ENCODE measurements around the gene FOXN1.
"Not testable (repeated sequence)": the region's sequence is repeated elsewhere in the genome, so short reads cannot be mapped to it uniquely, and the experiment has no call there.

FOXN1 gene

DNA sequence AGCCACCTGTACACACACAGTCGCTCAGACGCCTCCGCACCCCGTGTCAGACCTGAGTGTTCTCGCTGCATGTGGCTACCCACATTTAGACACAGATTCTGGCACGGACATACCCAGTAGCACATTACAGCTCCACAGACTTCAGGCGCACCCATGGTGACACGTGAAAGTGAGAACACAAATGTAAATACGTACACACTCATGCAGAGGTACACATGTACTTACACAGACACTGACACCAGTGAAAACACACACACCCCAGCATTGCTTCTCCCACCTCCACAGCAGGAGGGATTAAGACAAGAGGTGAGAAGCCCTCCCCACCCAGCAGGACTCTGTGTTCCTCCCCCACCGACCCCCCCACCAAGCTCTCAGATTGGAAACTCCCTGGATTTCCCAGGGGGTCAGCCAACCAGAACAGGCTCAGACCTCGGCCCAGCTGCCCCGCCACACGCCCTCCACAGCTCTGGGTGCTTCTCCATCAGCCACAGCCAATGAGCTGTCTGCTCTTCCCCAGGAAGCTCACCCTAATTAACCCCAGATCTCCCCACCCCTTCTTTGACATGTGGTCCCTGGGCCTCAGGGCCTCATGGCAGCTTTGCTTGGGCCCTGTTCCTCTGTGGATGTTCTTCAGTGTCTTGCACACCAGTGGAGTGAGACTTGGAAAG is 5.3 kb upstream of the FOXN1 start:
- no peak for DNase-seq

DNA sequence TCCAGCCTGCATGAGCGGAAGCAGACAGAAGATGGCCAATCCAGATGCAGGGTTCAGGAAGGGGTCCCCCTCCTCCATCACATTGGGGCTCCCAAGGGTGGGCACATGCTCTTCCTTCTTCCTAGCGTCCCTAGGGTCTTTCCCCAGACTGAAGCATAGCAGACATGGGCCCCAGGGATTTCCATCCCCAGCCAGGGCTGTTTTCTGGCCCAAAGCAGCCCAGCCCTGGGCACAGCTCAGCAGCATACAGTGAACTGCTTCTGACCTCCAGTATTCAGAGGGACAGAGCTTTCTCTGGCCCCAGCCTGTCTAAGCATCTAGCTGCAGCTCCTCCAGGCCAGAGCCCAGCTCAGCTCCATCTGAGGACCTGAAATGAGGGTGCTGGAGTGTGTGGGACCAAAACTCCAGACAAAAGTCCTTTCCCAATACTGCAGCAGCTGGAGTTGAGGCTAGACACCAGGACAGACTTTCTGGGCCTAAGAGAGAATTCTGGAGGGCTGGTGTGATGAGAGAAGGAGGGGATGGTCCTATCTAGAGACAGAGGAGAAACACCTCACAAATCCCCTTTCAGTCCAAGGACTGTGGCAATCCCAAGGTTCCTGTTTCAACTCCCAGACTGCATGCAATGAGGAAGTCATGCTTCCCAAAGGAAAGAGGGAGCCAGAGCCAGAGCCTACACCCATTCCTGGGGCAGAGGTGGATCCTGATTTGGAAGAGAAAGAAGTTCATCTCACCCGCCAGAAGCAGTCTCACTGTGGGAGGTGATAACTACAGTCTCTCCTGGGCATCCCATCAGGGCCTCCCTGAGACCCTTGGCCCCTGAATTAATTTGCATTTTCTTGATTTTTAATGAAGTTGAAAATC is 4.5 kb upstream of the FOXN1 start:
- no peak for DNase-seq

DNA sequence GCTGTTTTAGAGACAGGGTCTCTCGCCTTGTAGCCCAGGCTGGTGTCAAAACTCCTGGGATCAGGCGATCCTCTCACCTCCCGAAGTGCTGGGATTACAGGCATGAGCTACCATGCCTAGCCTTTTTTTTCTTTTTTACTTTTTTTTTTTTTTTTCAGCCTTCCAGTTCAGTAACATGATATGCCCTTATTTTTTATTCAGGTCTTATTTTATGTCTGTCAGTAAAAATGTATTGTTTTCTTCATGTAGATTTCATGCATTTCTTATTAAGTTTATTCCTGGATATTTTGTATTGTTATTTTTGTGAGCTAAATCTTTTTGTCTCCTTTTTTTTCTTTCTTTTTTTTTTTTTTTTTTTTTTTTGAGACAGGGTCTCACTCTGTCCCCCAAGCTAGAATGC is 2.7 kb upstream of the FOXN1 start:
- no peak for DNase-seq

DNA sequence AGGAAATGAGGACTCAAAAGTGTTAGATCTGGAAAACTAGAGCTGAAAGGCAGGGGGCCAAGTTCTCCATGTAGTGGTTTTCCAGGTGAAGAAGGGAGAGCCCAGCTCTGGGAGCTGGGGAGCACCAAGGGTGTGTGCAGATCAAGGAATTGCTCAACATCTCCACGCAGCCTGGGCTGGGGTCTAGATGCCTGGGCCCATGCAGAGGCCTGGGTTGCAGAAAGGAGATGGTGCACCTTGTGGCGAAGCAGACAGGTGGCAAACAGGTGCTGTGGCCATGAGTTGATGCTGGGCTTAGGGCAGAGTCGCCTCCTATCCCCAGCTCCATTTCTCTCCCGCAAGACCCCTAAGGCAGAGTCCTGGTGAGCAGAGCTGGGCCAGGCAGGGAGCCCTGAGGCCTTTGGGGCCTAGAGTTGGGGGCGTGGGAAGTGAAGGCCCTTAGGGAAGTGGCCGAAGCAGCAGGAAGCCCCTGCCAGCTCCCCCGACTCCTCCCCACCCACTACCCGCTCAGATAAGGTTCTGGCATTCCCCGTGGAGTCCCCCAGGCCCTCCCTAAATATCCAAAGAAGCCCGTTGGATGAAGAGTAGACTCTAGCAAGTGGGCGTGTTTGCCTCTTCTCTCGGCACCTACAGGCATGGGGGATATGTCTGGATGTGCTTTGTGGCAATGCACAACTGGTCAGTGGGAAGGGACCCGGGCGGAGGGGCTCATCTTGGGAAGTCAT is 777 bp downstream of the FOXN1 start:
- DNase-seq, result no peak

DNA sequence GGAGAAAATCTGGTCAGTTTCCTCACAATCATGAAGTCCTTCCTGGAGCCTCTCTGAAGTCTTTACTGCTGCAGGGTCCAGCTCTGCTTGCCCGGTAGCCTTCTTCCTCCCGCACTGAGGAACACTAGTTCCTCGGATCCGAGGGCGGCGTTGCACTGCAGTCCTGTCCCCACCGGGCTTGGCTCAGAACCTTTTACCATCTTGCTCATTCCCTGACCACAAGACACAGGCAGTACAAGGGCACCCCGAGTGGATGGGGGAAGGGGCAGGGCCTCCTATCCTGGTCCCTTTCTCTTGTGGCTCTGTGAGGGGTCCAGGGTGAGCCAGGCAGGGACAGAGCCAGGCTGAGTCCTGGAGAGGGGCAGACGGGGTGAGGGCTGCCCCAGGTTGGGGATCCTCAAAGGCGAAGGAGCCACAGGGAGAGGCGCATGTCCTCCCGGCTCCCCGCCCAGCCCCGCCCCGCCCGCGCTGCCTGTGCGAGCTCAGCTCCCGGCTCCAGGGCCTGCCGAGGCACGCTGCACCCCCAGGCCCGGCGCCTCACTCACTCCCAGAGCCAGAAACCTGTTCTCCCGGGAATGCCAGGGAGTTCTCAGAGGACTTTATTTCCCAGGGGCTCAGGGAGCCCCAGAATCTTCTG is 1.5 kb downstream of the FOXN1 start:
- DNase-seq, result no peak

DNA sequence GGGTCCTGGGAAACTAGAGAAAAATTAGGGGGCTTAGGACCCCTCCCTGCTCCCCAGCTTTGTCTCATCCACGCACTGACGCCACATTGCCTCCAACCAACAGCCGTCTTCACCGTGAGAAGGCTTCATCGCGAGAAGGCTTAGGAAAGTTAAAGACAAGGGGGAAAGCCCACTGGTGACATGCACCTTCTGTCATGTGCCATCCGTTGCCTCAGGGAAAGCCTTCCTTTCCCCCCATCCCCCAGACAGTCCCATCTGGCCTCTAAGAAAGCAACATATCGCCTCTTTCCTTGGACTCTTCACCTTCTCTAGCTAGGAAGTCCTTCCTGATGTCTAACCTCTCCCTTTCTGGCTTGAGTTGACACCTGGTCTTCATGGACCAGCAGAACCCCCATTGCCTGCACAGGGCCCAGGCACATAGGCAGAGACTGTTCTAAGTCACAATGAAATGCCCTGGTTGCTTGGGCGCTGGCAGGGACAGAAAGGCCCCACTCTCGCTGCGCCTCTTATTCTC is 2.1 kb downstream of the FOXN1 start:
- no peak for DNase-seq

DNA sequence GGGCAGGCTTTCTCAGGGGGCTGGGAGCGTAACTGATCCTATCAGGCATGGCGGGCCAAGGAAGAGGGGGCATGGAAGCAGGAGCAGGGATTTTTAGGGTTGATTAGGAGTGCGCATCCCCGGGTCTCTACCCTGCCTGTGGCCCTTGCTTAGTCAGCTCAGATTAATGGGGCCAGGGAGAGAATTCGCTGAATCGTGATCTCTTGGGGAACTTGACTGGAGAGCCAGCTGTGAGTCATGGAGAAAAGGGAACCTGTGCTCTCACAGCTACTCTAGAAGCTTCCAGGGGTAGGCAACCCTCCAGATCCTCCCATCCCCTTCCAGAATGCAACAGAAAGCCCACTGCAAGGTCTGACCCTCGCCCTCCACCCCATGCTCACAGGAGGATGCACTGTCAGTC is 3.6 kb downstream of the FOXN1 start:
- no peak for DNase-seq

DNA sequence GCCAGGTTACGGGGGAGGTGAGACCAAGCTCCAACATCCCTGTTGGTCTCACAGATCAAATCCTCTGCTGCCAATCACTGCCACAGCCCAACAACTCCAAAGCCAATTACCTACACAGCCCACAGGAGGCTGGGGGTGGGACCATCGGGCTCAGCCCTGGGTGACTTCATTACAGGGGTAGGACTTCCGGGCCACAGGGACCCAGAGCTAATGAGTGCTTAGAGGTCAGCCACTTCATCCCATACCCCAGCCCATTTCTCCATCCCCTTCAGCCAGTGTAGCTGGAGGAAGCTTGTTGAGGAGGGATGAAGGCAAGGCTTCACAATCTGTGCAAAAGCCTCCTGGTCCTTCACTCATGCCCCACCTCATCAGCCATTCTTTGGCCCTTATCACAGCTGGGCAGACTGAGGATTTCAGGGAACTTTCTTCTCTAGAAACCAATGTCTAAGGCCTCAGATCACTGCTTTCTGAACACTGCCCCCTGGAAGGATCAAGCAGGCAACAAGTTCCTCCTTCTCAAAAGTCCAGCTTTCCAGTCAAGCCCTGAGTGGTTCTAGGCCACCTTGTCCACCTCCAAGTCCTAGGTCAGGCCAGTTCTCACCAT is 5.8 kb downstream of the FOXN1 start:
- DNase-seq, result no peak

DNA sequence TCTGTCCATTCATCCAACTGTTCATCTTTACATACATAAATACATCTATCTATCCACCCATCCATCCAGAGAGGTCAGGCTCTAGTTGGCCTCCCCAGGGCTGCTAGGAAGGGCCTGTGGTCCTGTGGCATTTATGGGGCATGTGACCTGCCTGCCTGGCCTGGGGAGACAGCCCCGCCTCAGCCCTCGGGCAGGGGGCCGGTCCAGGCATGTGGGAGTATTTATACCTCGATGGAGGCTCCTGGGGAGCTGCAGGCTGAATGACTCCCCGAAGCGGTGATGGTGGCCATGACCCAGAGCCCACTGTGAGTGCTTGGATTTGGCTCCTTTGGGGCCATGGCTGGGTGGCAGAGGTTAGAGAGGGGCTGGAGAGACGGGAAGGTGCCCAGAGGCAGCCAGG is 7.3 kb downstream of the FOXN1 start:
- DNase-seq, result no peak

DNA sequence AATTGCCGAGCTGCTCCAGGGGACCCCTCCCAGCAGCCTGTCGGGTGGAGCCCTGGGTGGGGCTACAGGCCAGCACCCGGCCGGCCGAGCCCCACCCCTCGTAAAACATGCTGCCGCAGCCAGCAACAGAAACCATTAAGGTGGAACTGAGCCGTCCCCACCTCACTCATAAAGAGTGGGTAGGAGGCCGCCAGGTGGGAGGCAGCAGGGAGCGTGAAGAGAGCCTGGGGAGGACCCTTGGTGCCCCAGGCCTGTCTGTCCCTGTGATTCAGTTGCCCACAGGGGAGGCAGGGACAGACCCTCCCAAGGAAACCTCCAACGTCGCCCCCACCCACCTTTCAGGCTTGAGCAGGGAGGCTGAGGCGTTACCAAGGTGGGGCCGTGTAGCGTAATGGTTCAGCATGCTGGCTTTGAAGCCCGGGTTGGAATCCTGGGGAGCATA is 8.4 kb downstream of the FOXN1 start:
- no peak for DNase-seq

DNA sequence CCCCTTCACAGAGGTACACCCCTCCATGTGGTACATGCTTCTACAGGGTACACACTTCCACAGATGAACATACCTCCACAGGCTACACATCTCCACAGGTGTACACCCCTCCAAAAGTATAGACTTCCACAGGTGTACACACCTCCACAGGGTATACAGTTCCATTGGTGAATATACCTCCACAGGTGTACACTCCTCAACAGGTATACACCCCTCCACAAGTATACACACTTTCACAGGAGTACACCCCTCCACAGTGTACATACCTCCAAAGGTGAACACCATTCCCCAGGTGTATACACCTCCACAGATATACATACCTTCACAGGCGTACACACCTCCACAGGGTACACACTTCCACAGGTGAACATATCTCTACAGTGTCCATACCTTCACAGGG is 9.4 kb downstream of the FOXN1 start:
- DNase-seq, result no peak

DNA sequence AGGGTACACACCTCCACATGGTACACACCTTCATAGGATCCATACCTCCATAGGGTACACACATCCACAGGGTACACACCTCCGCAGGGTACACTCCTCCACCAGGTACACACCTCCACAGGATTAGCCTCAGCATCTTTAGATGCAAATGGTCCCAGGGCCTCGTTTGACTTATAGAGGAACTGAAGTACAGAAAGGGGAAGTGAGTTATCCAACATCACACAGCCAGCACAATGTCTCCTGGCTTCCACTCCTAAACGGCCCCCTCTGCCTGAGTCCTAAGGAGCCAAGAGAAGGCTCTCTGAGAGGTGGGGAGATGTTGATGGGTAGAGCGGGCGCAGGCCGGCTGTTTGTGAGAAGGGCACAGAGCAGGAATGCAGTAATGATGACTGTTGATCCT is 12.0 kb downstream of the FOXN1 start:
- DNase-seq, result no peak

DNA sequence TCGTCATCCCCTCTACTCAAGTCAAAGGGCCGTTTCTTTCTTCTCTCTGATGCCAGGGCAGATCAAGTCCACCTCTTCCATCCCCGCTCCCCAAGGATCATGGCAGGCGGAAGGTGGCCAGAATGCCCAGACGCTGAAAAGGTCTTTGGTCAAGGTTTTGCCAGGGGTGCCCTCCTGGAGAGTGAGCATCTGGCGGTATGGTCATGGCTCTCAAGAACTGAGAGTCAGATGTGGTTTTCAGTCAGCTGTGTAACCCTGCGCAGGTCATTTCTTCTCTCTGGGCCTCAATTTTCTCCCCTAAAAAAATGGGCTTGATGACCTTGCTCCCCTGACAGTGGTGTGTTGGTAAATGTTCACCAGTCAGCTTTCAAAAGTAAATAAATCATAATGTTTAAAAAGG is 12.4 kb downstream of the FOXN1 start:
- no peak for DNase-seq

DNA sequence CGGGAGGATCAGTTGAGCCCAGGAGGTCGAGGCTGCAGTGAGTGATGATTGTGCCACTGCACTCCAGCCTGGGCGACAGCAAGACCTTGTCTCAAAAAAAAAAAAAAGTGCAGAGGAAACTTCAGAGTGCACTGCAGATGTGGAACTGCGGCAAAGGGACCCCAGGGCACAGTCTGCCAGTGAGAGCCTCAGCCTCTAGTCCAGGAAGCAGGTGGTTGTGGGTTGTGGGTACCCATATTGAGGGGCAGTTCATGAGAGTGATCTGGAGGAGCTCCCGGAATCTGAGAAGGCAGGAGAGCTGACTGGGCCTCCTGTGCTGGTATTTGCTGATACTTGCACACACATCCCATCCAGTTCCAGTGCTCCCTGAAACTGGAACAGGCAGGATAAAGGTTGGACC is 13.1 kb downstream of the FOXN1 start:
- no peak for DNase-seq

DNA sequence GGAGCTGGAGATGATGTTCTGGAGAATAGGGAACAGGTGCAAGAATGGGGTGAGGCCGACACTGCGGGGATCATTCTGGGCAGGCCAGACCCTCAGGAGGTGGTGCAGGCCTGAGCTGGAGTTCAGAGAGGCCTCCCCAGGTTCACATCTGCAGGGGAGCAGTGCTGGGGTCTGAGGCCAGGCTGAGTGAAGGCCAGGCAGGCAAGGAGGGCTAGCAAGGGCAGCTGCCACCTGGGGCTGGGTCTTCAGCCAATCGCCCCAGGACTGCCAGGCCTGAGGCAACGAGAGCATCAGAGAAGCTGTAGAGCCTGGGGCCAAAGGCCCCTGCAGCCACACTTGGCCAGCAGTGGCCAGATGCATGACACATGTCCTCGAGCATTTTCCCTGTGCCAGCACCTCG is 14.5 kb downstream of the FOXN1 start:
- DNase-seq, result no peak

DNA sequence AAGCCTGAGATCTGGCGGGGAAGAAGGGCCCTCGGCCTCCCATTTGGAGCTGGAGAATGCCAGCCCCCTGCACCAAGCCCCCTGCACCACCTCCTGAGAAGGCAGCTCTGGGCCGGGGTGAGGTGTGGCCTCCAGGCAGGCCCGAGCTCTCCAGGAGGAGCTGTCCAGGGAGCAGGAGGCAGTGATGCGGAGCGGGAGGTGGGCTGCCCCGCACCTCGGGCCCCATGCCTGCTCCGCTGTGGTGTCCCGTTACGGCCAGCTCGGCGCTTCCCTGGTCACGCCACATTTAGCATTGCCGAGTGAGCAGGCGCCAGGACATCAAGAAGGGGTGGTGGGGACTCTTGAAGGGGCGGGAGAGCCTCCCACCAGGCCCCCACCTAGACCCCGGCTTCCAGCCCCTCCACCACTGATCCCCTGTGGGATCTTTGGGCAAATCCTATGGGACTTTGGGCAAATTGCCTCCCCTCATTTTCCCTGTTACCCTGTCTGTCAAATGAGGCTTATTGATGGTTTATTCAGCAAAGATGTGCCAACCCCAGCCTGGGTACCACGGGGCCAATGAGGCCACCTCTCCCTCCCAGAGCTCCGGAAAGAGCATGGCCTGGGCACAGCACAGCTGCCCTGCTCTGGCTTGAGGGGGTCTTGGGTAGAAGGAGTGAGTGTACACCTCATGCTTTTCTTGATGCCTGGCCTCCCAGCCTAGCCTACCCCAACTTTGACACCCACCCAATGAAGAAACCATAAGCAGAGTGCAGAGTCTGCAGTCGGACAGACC is 15.3 kb downstream of the FOXN1 start:
- no peak for DNase-seq

DNA sequence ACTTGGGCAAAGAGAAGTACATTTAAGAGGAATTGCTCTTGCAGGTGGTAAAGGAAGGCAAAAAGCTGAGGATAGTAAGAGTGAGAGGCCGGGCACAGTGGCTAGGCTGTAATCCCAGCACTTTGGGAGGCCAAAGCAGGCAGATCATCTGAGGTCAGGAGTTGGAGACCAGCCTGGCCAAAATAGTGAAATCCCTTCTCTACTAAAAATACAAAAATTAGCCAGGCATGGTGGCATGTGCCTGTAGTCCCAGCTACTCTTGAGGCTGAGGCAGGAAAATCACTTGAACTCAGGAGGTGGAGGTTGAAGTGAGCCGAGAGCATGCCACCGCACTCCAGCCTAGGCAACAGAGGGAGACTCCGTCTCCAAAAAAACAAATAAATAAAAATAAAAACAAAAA is 16.1 kb downstream of the FOXN1 start:
- DNase-seq, result not testable (repeated sequence)

DNA sequence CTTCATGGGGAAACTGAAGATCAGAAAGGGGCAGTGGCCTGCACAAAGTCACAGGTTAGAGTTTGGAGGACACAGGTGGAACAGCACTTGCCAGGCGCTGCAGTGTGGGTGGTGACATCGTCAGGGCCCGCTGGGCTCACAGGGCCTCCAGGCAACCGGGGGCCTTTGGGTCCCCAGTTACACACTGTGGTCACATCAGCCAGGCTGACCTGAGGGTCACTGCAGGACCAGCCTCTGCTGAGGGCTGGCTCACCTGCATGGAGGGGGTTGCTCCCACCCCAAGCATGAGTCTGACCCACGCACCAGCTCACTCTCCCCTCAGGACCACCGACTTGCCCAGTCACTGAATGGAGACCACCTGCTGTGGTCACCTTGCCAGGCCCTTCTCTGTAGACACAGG is 17.0 kb downstream of the FOXN1 start:
- DNase-seq, result no peak

DNA sequence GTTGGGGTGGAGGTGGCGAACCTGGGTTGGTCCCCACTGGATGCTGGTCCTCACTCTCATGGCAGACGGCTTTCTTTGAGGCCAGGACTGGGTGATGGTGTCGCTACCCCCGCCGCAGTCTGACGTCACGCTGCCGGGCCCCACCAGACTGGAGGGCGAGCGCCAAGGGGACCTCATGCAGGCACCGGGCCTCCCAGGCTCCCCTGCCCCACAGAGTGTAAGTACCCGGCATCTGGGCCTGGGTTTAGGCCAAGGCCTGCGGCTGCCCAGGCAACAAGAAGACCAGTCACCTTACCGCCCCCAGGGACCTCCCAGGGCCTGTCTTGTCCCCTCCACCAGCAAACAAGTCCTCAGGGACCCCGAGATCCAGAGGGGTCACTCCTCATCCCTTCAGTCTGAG is 17.7 kb downstream of the FOXN1 start:
- no peak for DNase-seq

DNA sequence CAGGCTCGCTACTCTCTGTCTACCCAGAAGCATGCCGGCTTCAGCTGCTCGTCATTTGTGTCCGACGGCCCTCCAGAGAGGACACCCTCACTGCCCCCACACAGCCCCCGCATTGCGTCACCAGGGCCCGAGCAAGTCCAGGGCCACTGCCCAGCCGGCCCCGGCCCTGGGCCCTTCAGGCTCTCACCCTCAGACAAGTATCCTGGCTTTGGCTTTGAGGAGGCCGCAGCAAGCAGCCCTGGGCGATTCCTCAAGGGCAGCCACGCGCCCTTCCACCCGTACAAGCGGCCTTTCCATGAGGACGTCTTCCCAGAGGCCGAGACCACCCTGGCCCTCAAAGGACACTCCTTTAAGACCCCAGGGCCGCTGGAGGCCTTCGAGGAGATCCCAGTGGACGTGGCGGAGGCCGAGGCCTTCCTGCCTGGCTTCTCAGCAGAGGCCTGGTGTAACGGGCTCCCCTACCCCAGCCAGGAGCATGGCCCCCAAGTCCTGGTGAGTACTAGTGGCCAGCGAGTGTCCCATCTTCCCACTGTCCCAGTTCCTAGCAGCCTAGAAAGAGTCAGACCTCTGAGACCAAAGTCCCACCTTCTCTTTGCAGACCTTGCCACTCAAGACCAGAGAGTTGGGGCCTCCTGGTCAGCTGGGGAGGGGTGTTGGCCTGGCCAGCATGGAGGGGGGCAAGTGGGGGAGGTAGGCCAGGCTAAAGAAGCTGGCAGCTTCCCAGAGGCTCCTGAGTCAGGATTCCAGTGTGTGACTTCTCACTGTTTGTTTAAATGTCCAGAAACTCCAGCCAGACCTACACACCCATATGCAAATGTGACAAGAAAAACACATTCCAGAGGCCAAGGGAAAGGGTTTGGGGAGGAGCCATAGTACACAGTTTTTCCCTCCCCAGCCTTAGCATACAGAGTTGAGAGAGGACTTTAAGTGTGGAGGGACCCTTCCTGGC is 18.6 kb downstream of the FOXN1 start:
- DNase-seq, result peak; percentile 74

All from fibroblast of skin of scalp (primary cell).